Activated CD8-positive, alpha-beta T cell treated with anti-CD3 and anti-CD28 coated beads for 36 hours (primary cell): Measurements from ENCODE around the gene CIB4. TPM values are rescaled to one million over a fixed set of nuclear protein-coding genes. Genes with fewer than 3 reads are reported as not detected.

Source experiments
- ATAC-seq: fragments of 200-7000 bp; cut with Tn5 transposase; one replicate; pipeline ENCODE4 v1.10.0; 2021; ENCODE audit warnings: mild to moderate bottlenecking, moderate library complexity
- CTCF ChIA-PET: fragments of 350-600 bp; sonication (Branson Sonifier 250); formaldehyde crosslinking; loops from one replicate; lab custom pipeline; 2021; ENCODE audit warnings: antibody characterized with exemption; lab: Charles Lee
- POLR2A ChIA-PET: fragments of 350-600 bp; sonication (Branson Sonifier 250); formaldehyde crosslinking; loops from one replicate; lab custom pipeline; 2021; ENCODE audit warnings: antibody characterized with exemption; lab: Charles Lee
- DNase-seq: peaks from one replicate; pipeline ENCODE4 v3.0.0-alpha.2; 2020
- H3K27ac Mint-ChIP-seq: one replicate; pipeline ENCODE4 v1.8.0; 2021; ENCODE audit warnings: mild to moderate bottlenecking, mixed read lengths
- H3K27me3 Mint-ChIP-seq: one replicate; pipeline ENCODE4 v1.8.0; 2021; ENCODE audit warnings: mixed read lengths
- H3K36me3 Mint-ChIP-seq: one replicate; pipeline ENCODE4 v1.8.0; 2021; ENCODE audit warnings: low read depth, mixed read lengths
- H3K4me1 Mint-ChIP-seq: one replicate; pipeline ENCODE4 v1.8.0; 2021; ENCODE audit warnings: low read depth, mixed read lengths
- H3K4me3 Mint-ChIP-seq: one replicate; pipeline ENCODE4 v1.8.0; 2021; ENCODE audit warnings: mild to moderate bottlenecking, moderate library complexity, mixed read lengths
- H3K9me3 Mint-ChIP-seq: one replicate; pipeline ENCODE4 v1.8.0; 2021; ENCODE audit warnings: mixed read lengths
- intact Hi-C: fragments of 100-400 bp; cut with micrococcal nuclease; formaldehyde crosslinking; loops from one replicate; pipeline ENCODE4 v1.10.0; 2022
- total RNA-seq, 2 experiments: library from RNA; stranded (reverse); gene quantifications; one replicate each; pipeline ENCODE4 v1.2.3, GENCODE V29; 2021
- TF ChIP-seq, protein P1 (sequence below): fragments of 200-600 bp; IDR thresholded peaks from one replicate; pipeline ENCODE4 v1.8.0; 2022; ENCODE audit warnings: antibody characterized with exemption, mild to moderate bottlenecking

CIB4 gene
- total RNA-seq, 2 experiments from 2014 or later, result not detected

DNA sequence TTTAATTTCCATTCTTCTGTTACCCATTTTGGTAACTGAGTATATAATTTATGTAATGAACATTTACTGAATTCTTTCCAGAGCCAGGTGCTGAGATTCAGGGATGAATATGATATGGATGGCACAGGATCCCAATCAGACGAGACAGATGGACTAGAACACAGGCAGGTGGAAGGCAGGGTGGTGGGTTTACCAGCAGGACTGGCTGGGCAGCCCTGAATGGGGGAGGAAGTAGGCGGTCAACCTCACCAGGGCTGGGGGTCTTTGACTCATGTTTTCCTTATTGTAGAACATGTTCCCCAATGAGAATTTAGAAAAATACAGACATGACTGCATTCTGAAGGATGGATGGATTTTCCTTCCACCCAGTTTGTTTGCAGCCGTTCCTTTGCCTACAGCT, 80.3 kb downstream of the CIB4 start:
- Mint-ChIP-seq H3K36me3 (no peaks in the 10 kb centered on the region), H3K27me3 (peaks cover 61% of the 10 kb centered on the region), H3K4me3 (no peak overlapping the region), H3K4me1 (peaks cover 11% of the 10 kb centered on the region), H3K9me3 (no peaks in the 10 kb centered on the region), H3K27ac (no peak overlapping the region)
- TF ChIP-seq, protein P1, sequence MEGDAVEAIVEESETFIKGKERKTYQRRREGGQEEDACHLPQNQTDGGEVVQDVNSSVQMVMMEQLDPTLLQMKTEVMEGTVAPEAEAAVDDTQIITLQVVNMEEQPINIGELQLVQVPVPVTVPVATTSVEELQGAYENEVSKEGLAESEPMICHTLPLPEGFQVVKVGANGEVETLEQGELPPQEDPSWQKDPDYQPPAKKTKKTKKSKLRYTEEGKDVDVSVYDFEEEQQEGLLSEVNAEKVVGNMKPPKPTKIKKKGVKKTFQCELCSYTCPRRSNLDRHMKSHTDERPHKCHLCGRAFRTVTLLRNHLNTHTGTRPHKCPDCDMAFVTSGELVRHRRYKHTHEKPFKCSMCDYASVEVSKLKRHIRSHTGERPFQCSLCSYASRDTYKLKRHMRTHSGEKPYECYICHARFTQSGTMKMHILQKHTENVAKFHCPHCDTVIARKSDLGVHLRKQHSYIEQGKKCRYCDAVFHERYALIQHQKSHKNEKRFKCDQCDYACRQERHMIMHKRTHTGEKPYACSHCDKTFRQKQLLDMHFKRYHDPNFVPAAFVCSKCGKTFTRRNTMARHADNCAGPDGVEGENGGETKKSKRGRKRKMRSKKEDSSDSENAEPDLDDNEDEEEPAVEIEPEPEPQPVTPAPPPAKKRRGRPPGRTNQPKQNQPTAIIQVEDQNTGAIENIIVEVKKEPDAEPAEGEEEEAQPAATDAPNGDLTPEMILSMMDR, result no peak
- ChIA-PET CTCF (no interaction called here), POLR2A (no interaction called here)
- intact Hi-C loops, result no loop called here
- no peak for ATAC-seq
- no peak for DNase-seq

DNA sequence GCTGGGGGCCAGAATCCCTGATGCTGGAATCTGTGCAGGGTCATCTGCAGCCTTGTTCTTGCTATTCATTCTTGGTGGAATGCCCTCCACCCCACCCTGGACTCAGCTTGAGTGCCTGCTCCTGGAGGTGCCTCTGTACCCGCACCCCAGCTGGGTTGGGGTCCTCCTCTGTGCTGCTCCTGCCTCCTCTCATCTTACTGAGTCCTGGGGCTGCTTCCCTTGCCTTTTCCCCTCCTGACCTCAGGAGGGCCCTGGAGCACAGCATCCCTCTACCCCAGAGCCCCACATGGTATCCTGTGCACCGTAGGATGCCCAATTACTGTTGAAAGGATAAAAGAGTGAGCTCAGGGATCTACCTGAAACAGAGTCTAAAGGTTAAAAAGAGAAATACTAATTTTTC, 81.6 kb downstream of the CIB4 start:
- POLR2A ChIA-PET, result no interaction called here
- CTCF ChIA-PET, result no interaction called here

DNA sequence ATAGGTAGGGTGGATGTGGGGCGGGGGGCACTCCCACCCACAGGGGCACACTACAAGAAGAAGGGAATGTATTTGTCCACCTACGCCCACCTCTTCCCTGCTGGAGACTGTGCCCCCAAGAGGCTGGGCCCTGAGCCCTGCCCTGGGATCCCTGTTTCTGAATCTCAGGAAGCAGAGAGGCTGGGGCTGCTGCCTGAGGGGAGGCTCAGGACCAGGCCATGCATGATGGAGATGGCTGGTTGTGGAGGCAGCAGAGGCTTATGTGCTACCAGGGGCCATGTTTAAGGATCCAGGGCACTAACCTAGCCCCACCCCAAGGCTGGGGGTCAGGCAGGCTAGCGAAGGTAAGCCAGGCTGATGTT, 82.1 kb downstream of the CIB4 start:
- H3K27ac Mint-ChIP-seq, result no peak overlapping the region
- ChIA-PET CTCF (interaction anchor here (1.5 to 3.1 kb wide), 2 partner anchors 19 to 55 kb away, joined by 5 to 15 read pairs; no protein-coding TSS in a partner anchor), POLR2A (no interaction called here)
- DNase-seq (no peak), ATAC-seq (no peak)
- H3K27me3 Mint-ChIP-seq, result peaks cover 47% of the 10 kb centered on the region
- H3K9me3 Mint-ChIP-seq, result no peaks in the 10 kb centered on the region
- TF ChIP-seq, protein P1, result no peak
- no peak overlapping the region for H3K4me3 Mint-ChIP-seq
- H3K36me3 Mint-ChIP-seq, result no peaks in the 10 kb centered on the region
- H3K4me1 Mint-ChIP-seq, result peaks cover 11% of the 10 kb centered on the region
- intact Hi-C loops, result no loop called here

More for the DNA sequence above, 81.6 kb downstream of the CIB4 start:
- intact Hi-C loops, result no loop called here
- DNase-seq (no peak), ATAC-seq (no peak)
- TF ChIP-seq, protein P1, result no peak
- H3K9me3 Mint-ChIP-seq, result no peaks in the 10 kb centered on the region
- H3K27me3 Mint-ChIP-seq, result peaks cover 51% of the 10 kb centered on the region
- H3K4me1 Mint-ChIP-seq, result peaks cover 11% of the 10 kb centered on the region
- no peaks in the 10 kb centered on the region for H3K36me3 Mint-ChIP-seq
- no peak overlapping the region for H3K4me3 Mint-ChIP-seq
- no peak overlapping the region for H3K27ac Mint-ChIP-seq

DNA sequence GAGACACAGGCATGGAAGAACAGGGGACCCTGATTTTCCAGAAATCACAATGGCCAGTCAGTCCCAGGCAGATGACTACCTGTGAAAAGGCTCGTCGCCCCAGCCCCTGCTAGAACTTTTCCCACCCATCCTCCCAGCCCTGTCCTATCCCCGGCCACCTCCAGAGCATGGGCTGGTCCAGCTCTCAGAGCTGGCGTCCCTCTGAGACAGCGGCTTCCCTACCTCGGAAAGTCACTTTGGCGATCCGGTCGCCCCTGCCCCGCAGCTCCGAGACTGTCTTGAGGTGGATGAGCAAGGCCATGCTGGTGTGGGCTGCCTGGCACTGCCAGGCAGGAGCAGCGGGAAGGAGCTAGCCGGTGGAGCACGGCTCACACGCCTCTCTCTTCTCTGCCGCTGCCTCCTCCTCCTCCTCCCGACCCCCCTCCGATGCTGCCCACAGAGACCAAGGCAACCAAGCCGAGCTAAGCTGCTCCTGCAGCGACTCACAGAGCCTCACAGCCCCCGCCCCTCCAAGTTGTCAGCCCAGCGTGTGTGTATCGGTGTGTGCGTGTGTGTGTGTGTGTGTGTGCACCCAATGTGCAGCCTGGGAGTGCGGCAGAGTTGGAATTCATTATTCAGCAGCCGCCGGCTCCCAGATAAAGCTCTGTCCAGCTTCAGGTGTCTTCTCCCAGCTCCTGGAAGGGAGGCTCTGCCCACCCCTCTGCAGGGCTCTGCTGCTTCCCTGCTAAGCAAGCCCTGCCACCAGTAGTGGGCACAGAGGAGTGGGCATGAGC, 82.7 kb downstream of the CIB4 start:
- CTCF ChIA-PET, result interaction anchor here (1.5 to 3.1 kb wide), 2 partner anchors 19 to 55 kb away, joined by 5 to 15 read pairs; no protein-coding TSS in a partner anchor
- no peak for DNase-seq
- Mint-ChIP-seq H3K27ac (no peak overlapping the region), H3K27me3 (peaks cover 45% of the 10 kb centered on the region), H3K4me3 (no peak overlapping the region), H3K9me3 (no peaks in the 10 kb centered on the region), H3K36me3 (no peaks in the 10 kb centered on the region), H3K4me1 (peaks cover 11% of the 10 kb centered on the region)
- TF ChIP-seq, protein P1, result no peak
- no peak for ATAC-seq
- POLR2A ChIA-PET, result no interaction called here
- intact Hi-C loops, result no loop called here

DNA sequence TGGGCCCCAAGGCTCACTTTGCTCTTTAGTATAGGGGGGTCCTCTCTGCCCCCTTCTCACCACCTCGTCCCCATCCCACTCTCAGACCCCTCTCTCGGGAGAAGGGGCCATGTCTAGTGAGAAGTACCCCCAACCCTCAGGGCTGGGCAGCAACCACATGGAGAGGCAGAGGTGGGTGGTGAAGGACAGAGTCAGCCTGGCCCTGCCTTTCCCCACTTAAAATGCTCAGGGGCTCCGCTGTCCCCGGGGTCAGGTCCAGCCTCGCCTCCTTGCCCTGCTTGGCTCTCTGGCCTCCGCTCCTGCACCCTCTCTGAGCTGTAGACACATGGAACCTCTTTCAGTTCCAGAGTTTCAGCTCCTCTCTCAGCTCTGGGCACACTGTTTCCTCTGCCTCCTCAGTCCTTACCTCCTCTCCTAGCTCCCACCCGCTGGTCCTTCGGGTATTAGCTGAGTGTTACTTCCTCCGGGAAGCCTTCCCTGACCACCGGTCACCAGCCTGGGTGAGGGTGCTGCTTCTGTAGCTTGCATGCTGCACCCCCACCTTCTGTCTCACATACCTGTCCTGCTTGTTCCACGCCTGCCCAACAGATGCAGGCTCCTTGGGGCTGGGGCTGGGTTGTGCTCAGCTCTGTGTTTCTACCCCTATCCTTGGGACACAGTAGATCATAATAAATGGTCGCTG, 83.8 kb downstream of the CIB4 start:
- ChIA-PET POLR2A (no interaction called here), CTCF (interaction anchor here (1.4 to 3.1 kb wide), 3 partner anchors 21 to 189 kb away, joined by 5 to 15 read pairs (median 5); no protein-coding TSS in a partner anchor)
- DNase-seq, result no peak
- Mint-ChIP-seq H3K27me3 (peaks cover 38% of the 10 kb centered on the region), H3K4me1 (peaks cover 7% of the 10 kb centered on the region), H3K9me3 (no peaks in the 10 kb centered on the region), H3K4me3 (no peak overlapping the region), H3K27ac (no peak overlapping the region), H3K36me3 (no peaks in the 10 kb centered on the region)
- ATAC-seq, result no peak
- intact Hi-C loops, result no loop called here
- TF ChIP-seq, protein P1, result no peak
